ENCODE data around the gene SYCP2. TPM values are rescaled to one million over a fixed set of nuclear protein-coding genes. Genes with fewer than 3 reads are reported as not detected.

SYCP2 gene, protein sequence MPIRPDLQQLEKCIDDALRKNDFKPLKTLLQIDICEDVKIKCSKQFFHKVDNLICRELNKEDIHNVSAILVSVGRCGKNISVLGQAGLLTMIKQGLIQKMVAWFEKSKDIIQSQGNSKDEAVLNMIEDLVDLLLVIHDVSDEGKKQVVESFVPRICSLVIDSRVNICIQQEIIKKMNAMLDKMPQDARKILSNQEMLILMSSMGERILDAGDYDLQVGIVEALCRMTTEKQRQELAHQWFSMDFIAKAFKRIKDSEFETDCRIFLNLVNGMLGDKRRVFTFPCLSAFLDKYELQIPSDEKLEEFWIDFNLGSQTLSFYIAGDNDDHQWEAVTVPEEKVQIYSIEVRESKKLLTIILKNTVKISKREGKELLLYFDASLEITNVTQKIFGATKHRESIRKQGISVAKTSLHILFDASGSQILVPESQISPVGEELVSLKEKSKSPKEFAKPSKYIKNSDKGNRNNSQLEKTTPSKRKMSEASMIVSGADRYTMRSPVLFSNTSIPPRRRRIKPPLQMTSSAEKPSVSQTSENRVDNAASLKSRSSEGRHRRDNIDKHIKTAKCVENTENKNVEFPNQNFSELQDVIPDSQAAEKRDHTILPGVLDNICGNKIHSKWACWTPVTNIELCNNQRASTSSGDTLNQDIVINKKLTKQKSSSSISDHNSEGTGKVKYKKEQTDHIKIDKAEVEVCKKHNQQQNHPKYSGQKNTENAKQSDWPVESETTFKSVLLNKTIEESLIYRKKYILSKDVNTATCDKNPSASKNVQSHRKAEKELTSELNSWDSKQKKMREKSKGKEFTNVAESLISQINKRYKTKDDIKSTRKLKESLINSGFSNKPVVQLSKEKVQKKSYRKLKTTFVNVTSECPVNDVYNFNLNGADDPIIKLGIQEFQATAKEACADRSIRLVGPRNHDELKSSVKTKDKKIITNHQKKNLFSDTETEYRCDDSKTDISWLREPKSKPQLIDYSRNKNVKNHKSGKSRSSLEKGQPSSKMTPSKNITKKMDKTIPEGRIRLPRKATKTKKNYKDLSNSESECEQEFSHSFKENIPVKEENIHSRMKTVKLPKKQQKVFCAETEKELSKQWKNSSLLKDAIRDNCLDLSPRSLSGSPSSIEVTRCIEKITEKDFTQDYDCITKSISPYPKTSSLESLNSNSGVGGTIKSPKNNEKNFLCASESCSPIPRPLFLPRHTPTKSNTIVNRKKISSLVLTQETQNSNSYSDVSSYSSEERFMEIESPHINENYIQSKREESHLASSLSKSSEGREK (N-terminal part only)
- total RNA-seq (1 to 10 TPM in 7 of 9 donors, under 1 TPM in 2; 0.59 to 2.6 (median 1.1) TPM), polyA plus RNA-seq (1 to 10 TPM in 1 of 2 donors, under 1 TPM in 1; 0.71 to 1.6 TPM)
- long read RNA-seq, donor 1: 0 reads
- long read RNA-seq, donor 2, partial matches to known transcripts: 0 of 1 reads
- long read RNA-seq, donor 2, other reads (novel, unspliced or antisense): 1 of 1 reads
- long read RNA-seq, donor 3, partial matches to known transcripts: 0 of 1 reads
- long read RNA-seq, donor 3, other reads (novel, unspliced or antisense): 1 of 1 reads

DNA sequence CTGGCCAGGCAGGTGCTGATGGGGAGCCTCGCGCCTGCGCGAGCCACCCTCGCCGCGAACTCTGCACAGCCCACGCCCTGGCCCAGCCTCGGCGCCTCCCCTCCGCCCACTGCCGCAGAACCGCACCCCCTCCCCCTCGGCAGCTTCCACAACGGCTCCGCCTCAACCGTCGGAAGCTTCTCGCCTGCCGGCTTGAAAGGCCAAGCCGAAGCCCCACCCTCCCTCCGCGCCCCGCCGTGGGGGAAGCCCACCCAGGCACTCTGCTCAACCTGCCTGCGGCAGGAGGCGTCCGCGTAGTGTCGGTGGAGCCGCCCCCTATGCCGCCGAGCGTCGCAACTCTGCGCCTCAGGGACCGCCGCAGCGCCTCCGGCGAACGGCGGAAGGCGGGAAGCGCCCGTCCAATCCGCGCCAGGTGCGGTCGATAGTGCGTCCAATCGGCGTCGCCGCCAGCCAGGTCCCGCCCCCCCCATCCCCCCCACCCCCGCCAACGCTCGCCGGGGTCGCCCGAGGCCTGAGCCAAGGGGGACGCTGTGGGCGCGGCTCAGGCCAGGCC lies at the start of gene SYCP2:
Gene SYCP2, minus strand, starts transcription at position 342 of the 553 bp plus-strand sequence. CDS start 11,224 bp downstream, outside the sequence.
- Histone ChIP-seq H3K27me3 (no peaks in the 10 kb centered on the region), H3K27ac (peak within 1 kb of the TSS; percentile 43 to 91 (median 84)), H3K4me3 (peak within 1 kb of the TSS; percentile 66 to 87 (median 76)), H3K36me3 (peaks cover 0 to 5% (median 0%) of the 10 kb centered on the region in 9 donors), H3K4me1 (peaks cover 0 to 41% (median 28%) of the 10 kb centered on the region in 12 donors), H3K9me3 (no peaks in the 10 kb centered on the region)
- peak; percentile 69 to 84 (median 74) for DNase-seq
- WGBS, 4 donors: 18 to 40% (median 29%) methylated on average over 27 to 65 of the region's 65 CpGs
- intact Hi-C loops (cut with DNase I): loop anchor here in 1 of 10 donors (10.0 kb wide), 1 partner anchor 149 kb away; no protein-coding TSS in a partner anchor
- TF ChIP-seq CTCF (IDR thresholded peaks at IDR 0.05): no peak
- no peak for TF ChIP-seq POLR2A (IDR thresholded peaks at IDR 0.05)
- ATAC-seq: peak; percentile 41 to 84 (median 78)

DNA sequence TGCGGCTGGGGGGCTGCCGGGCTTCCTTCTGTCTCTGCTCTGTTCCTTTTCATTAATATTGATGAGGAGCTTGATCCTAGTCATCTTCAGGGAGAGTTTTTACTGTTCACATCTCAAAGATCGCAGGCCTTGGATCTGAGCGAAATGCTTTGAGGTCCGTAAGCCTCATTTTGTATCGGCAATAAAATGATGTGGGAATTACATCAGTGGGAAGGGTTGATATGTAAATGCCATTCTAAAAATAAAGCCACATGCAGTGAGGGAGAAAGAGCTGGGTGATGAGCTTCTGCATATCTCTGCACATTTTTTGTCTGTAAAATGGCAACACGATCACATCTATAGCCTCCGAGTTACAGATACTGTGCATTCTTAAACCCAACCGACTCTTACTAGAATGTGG lies 49.6 kb upstream of the SYCP2 start:
- DNase-seq: no peak
- Histone ChIP-seq H3K27ac (no peak overlapping the region), H3K27me3 (no peaks in the 10 kb centered on the region), H3K36me3 (no peaks in the 10 kb centered on the region), H3K4me1 (peaks cover 0 to 12% (median 2%) of the 10 kb centered on the region in 12 donors), H3K9me3 (peaks cover 0 to 4% (median 0%) of the 10 kb centered on the region in 12 donors), H3K4me3 (no peak overlapping the region)
- intact Hi-C loops (cut with DNase I): no loop called here
- ATAC-seq: no peak
- TF ChIP-seq CTCF (IDR thresholded peaks at IDR 0.05) (no peak), POLR2A (IDR thresholded peaks at IDR 0.05) (no peak)
- 75 to 79% (median 77%) methylated on average over 9 of the region's 9 CpGs for WGBS, 4 donors

GRCh38 chr20:59977086-59977485 lies 43.6 kb upstream of the SYCP2 start:
- Histone ChIP-seq H3K36me3 (no peaks in the 10 kb centered on the region), H3K9me3 (peaks cover 0 to 4% (median 0%) of the 10 kb centered on the region in 12 donors), H3K4me1 (no peaks in the 10 kb centered on the region), H3K27me3 (no peaks in the 10 kb centered on the region), H3K27ac (no peak overlapping the region), H3K4me3 (no peak overlapping the region)
- no peak for DNase-seq
- WGBS, 4 donors: 89 to 93% (median 91%) methylated on average over 9 of the region's 9 CpGs
- intact Hi-C loops (cut with DNase I): no loop called here
- TF ChIP-seq POLR2A (IDR thresholded peaks at IDR 0.05): no peak
- no peak for TF ChIP-seq CTCF (IDR thresholded peaks at IDR 0.05)
- ATAC-seq: no peak

Measured in heart left ventricle (tissue), 16 donors.